H1 (cell line): ENCODE results near the gene TPD52L1.

Experiments
- CBX5 ChIP-seq: fragments of 300-800, 300-1000 bp; sonication (generic); IDR thresholded peaks from 2 replicates; pipeline ENCODE4 v1.7.1; 2016; ENCODE audit warnings: antibody characterized with exemption, low read length, low read depth
- CHD2 ChIP-seq: IDR thresholded peaks from 2 replicates; pipeline ENCODE4 v1.6.1; 2012; ENCODE audit warnings: low read length, improper control_type of control experiment
- CREB1 ChIP-seq: IDR thresholded peaks from 2 replicates; pipeline ENCODE4 v1.6.1; 2012; ENCODE audit warnings: inconsistent platforms
- NANOG ChIP-seq: IDR thresholded peaks from 2 replicates; pipeline ENCODE4 v1.6.1; 2011; ENCODE audit warnings: low read length, low read depth, mild to moderate bottlenecking, inconsistent platforms; ENCODE audit not compliant: insufficient read depth, poor library complexity, severe bottlenecking
- PHF8 ChIP-seq: fragments of 200-600 bp; sonication (generic); conservative IDR thresholded peaks from 2 replicates; pipeline ENCODE4 v1.7.1; 2012; ENCODE audit warnings: low read depth, mild to moderate bottlenecking, inconsistent platforms, low read length, moderate library complexity
- POLR2A ChIP-seq, 2 experiments: IDR thresholded peaks; 1 replicate in 1 of 2; 2 replicates in 1 of 2; pipeline ENCODE4 v1.6.1; 2011; ENCODE audit warnings: low read depth in 2 of 2, low read length in 2 of 2, mild to moderate bottlenecking in 2 of 2; ENCODE audit errors: control extremely low read depth in 1 of 2
- POLR2AphosphoS5 ChIP-seq: IDR thresholded peaks from 2 replicates; pipeline ENCODE4 v1.6.1; 2011; ENCODE audit warnings: low read depth, low read length
- TAF7 ChIP-seq: optimal IDR thresholded peaks from 2 replicates; pipeline ENCODE3; 2011; ENCODE audit warnings: low read depth, mild to moderate bottlenecking, inconsistent platforms, low read length, moderate library complexity, borderline replicate concordance
- TCF12 ChIP-seq: IDR thresholded peaks from 2 replicates; pipeline ENCODE4 v1.6.1; 2011; ENCODE audit warnings: low read depth, mild to moderate bottlenecking, low read length
- TF ChIP-seq, protein P1 (sequence below): IDR thresholded peaks from 2 replicates; pipeline ENCODE4 v1.6.1; 2012; ENCODE audit warnings: inconsistent platforms
- TF ChIP-seq, protein P2 (sequence below), 3 experiments: IDR thresholded peaks; 1 replicate in 2 of 3; 2 replicates in 1 of 3; pipeline versions ENCODE4 v1.5.1 to v1.6.1; 2011; ENCODE audit warnings: low read length in 3 of 3, mild to moderate bottlenecking in 3 of 3, inconsistent platforms in 2 of 3, low read depth in 1 of 3, moderate library complexity in 1 of 3; ENCODE audit not compliant: insufficient read depth in 1 of 3; ENCODE audit errors: control extremely low read depth in 1 of 3

DNA sequence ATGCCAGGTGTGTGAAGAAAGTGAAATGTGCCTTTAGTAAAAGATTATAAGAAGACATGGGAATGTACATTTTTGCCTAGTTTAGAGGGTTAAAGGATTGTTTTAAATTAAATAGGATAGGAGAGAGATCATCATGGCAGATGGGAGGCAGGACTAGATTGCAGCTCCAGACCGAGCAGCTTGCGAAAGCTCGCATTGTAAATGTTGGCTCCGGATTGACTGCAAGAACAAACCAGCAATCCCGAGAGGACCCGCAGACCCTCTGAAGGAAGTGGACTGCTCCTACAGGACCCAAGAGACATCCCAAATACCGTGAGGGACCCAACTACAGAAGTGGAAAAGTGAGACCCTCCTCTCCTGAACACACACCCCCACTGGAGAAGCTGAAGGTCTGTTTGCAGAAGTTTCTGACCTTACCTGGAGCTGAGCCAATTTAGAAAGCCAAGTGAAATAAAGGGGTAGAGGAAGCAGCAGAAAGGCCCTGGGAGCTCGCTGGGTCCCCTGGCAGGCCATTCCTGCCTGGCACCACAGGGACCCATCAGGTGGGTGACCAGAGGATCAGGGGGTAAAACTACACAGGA, 30.0 kb upstream of the TPD52L1 start:
- TF ChIP-seq, protein P1, sequence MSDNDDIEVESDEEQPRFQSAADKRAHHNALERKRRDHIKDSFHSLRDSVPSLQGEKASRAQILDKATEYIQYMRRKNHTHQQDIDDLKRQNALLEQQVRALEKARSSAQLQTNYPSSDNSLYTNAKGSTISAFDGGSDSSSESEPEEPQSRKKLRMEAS: no peak
- TF ChIP-seq CREB1 (no peak), TCF12 (no peak), NANOG (no peak), CBX5 (no peak), TAF7 (no peak), POLR2AphosphoS5 (no peak), POLR2A (IDR thresholded peaks at IDR 0.05; ENCODE audit: control extremely low read depth in 1 of 2, low read depth in 2 of 2, low read length in 2 of 2) (no peak), PHF8 (no peak), CHD2 (no peak)
- TF ChIP-seq, protein P2, sequence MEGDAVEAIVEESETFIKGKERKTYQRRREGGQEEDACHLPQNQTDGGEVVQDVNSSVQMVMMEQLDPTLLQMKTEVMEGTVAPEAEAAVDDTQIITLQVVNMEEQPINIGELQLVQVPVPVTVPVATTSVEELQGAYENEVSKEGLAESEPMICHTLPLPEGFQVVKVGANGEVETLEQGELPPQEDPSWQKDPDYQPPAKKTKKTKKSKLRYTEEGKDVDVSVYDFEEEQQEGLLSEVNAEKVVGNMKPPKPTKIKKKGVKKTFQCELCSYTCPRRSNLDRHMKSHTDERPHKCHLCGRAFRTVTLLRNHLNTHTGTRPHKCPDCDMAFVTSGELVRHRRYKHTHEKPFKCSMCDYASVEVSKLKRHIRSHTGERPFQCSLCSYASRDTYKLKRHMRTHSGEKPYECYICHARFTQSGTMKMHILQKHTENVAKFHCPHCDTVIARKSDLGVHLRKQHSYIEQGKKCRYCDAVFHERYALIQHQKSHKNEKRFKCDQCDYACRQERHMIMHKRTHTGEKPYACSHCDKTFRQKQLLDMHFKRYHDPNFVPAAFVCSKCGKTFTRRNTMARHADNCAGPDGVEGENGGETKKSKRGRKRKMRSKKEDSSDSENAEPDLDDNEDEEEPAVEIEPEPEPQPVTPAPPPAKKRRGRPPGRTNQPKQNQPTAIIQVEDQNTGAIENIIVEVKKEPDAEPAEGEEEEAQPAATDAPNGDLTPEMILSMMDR (IDR thresholded peaks at IDR 0.05; ENCODE audit: control extremely low read depth in 1 of 3, insufficient read depth in 1 of 3, low read depth in 1 of 3, low read length in 3 of 3): no peak
